ENCODE measurements around the gene PDCL2. TPM values are rescaled to one million over a fixed set of nuclear protein-coding genes. Genes with fewer than 3 reads are reported as not detected.

The PDCL2 gene
- total and polyA plus RNA-seq, 2 of the 8 experiments (the other 6 are each of a cell fraction or from before 2014, with no cell fraction given) = not detected

DNA sequence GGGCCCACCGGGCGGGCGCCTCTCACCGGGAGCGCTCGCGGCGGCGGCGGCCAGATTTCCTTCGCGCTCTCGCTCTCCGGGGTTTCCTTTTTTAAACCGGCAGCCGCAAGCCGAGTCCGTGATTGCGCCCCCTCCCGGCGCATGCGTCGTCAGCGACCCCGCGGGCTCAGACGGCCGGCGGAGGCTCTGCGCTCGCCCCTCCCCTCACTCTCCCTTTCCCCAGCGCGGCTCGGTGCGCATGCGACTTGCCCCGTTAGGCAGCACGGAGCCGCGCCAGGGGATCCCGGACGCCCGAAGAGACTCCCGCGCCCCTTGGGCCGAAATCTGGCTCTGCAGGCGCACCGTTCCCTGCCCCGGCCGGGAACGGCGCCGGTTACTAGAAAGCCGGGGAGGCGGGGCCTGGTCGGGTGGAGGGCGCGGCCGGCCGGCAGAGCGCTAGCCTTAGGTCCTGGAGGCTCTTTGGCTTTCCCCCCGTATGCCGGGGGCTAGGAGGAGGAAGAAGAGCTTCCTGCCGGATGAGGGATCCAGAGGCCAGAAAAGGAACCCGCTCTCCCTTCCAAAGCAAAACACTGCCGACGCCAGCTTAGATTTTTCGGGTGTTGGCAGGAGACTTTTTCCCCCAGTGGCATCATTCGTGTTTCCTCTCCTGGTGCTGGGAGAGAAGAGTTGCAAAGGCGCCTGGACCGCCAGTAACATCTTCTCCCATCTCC lies 45.1 kb downstream of the PDCL2 start, which contains the start of gene CLOCK:
TSS of gene CLOCK (minus strand) at position 154 of the 710 bp plus-strand sequence. CDS start 64,124 bp downstream, outside the sequence.
- no peak within 1 kb of the TSS for H2BK120ac ChIP-seq (replicated peaks; ENCODE audit: low read depth, low read length)
- peaks cover 6 to 10% (median 8%) of the 10 kb centered on the region in 4 experiments; a peak in 5 of 7 replicates for H3K4me1 ChIP-seq (replicated peaks in 1 of 4; ENCODE audit: control insufficient read depth in 3 of 4, insufficient read depth in 4 of 4, low read length in 3 of 4)
- H3K36me3 ChIP-seq (ENCODE audit: control insufficient read depth in 2 of 4, insufficient read depth in 4 of 4, low read length in 3 of 4) = no peaks in the 10 kb centered on the region
- no peak within 1 kb of the TSS for H2AK5ac ChIP-seq (ENCODE audit: low read depth, low read length)
- peak in 1 of 2 experiments; percentile 92 for DNase-seq (ENCODE audit: low read depth in 1 of 2, low spot score in 2 of 2)
- ChIA-PET CTCF (ENCODE audit: partially characterized antibody) (interaction anchor here (0.9 kb wide), 1 partner anchor 138 kb away, joined by 3 read pairs; no protein-coding TSS in a partner anchor), POLR2A (ENCODE audit: partially characterized antibody) (interaction anchor here (1.0 to 1.5 kb wide), 4 partner anchors 22 to 137 kb away, joined by 3 read pairs; no protein-coding TSS in a partner anchor)
- H4K5ac ChIP-seq (ENCODE audit: insufficient read length, low read depth, low read length) = peak within 1 kb of the TSS; percentile 92
- peaks cover 0 to 2% of the 10 kb centered on the region in 2 experiments for H4K20me1 ChIP-seq (replicated peaks in 1 of 2; ENCODE audit: control insufficient read depth in 1 of 2, insufficient read depth in 2 of 2, low read length in 2 of 2)
- WGBS, 2 experiments (ENCODE audit: extremely low coverage in 1 of 2, insufficient coverage in 1 of 2, insufficient read length in 1 of 2, insufficient replicate concordance in 2 of 2, low coverage in 1 of 2, low lambda C conversion rate in 2 of 2, missing lambda C conversion rate in 1 of 2) = 1% methylated on average over 48 of the region's 71 CpGs; no CpG with 5 or more reads in 1 of the 2 experiments
- H3K79me1 ChIP-seq (ENCODE audit: low read depth, low read length) = no peaks in the 10 kb centered on the region
- peak within 1 kb of the TSS; percentile 43 for H2AFZ ChIP-seq (ENCODE audit: low read length)
- 0 out of 2 replicates have a peak within 1 kb of the TSS, but pooled peaks have one; percentile 46 for H2BK12ac ChIP-seq (ENCODE audit: low read depth, low read length)
- H4K8ac ChIP-seq (ENCODE audit: extremely low read depth, insufficient read depth, low read length) = peak within 1 kb of the TSS; percentile 93
- no peak within 1 kb of the TSS for H2BK20ac ChIP-seq (ENCODE audit: low read length)
- H2BK15ac ChIP-seq (ENCODE audit: low read length) = no peak within 1 kb of the TSS
- peak within 1 kb of the TSS; percentile 64 to 83 for H3K4me2 ChIP-seq (ENCODE audit: insufficient read depth in 1 of 2, low read depth in 2 of 2, low read length in 2 of 2)
- H3K9ac ChIP-seq (replicated peaks in 1 of 4; ENCODE audit: extremely low read depth in 1 of 4, low read depth in 3 of 4, low read length in 3 of 4) = peak within 1 kb of the TSS; percentile 51 to 84 (median 64)
- H3K9me3 ChIP-seq (ENCODE audit: insufficient read depth in 2 of 2, low read depth in 1 of 2, low read length in 1 of 2) = no peaks in the 10 kb centered on the region
- H3K18ac ChIP-seq (ENCODE audit: extremely low read depth, low read length) = peak within 1 kb of the TSS; percentile 96
- H3K56ac ChIP-seq (replicated peaks; ENCODE audit: insufficient read length, low read depth, low read length) = peak within 1 kb of the TSS; percentile 56
- H4K91ac ChIP-seq (replicated peaks; ENCODE audit: insufficient read length, low read length) = peak within 1 kb of the TSS; percentile 51
- peaks cover 0 to 35% of the 10 kb centered on the region in 2 experiments; a peak in 3 of 4 replicates for H3K79me2 ChIP-seq (ENCODE audit: control insufficient read depth in 1 of 2, insufficient read depth in 2 of 2, low read length in 2 of 2)
- no peak for FAIRE-seq
- H3K14ac ChIP-seq (ENCODE audit: insufficient read length) = no peak within 1 kb of the TSS
- no peak within 1 kb of the TSS for H3K23ac ChIP-seq (ENCODE audit: insufficient read length)
- H3K23me2 ChIP-seq (ENCODE audit: low read depth, low read length) = peaks cover 5% of the 10 kb centered on the region; the same call in 1 of the 2 replicates
- H3K4me3 ChIP-seq (ENCODE audit: extremely low read depth in 1 of 4, insufficient read depth in 2 of 4, low read depth in 3 of 4, low read length in 4 of 4) = peak within 1 kb of the TSS; percentile 66 to 92 (median 78)
- H3K4ac ChIP-seq (replicated peaks; ENCODE audit: insufficient read length, low read depth, low read length) = no peak within 1 kb of the TSS
- H2BK5ac ChIP-seq (ENCODE audit: low read depth, low read length) = peak within 1 kb of the TSS; percentile 66
- peak within 1 kb of the TSS; percentile 57 for H3K27ac ChIP-seq (ENCODE audit: low read depth, low read length)
- H3K27me3 ChIP-seq (replicated peaks in 1 of 4; ENCODE audit: control insufficient read depth in 3 of 4, extremely low read depth in 1 of 4, insufficient read depth in 3 of 4, low read length in 3 of 4) = no peaks in the 10 kb centered on the region
- TF ChIP-seq NANOG (IDR thresholded peaks at IDR 0.05; ENCODE audit: insufficient read depth, low read depth, low read length, poor library complexity, severe bottlenecking) (no peak), CHD2 (IDR thresholded peaks at IDR 0.05; ENCODE audit: low read length) (no peak), PHF8 (conservative IDR thresholded peaks at IDR 0.05; ENCODE audit: low read depth, low read length) (peak; percentile 65), CEBPB (IDR thresholded peaks at IDR 0.05; ENCODE audit: low read depth, low read length) (no peak), SIX5 (IDR thresholded peaks at IDR 0.05; ENCODE audit: low read depth, low read length) (no peak), CBX5 (IDR thresholded peaks at IDR 0.05; ENCODE audit: low read depth, low read length) (no peak), RAD21 (IDR thresholded peaks at IDR 0.05 in 1 of 2, conservative IDR thresholded peaks at IDR 0.05 in 1 of 2; ENCODE audit: low read depth in 2 of 2, low read length in 2 of 2) (peak in 1 of 2 experiments; percentile 28; a peak in 2 of 4 replicates), RBBP5 (IDR thresholded peaks at IDR 0.05; ENCODE audit: borderline replicate concordance, low read depth, low read length) (peak; percentile 26; the same call in 1 of the 2 replicates), CREB1 (IDR thresholded peaks at IDR 0.05) (peak; percentile 77), TBP (IDR thresholded peaks at IDR 0.05; ENCODE audit: low read depth, low read length) (peak; percentile 29; the same call in 1 of the 2 replicates), NRF1 (IDR thresholded peaks at IDR 0.05; ENCODE audit: low read depth, low read length) (peak; percentile 53)
- TF ChIP-seq, protein P1, sequence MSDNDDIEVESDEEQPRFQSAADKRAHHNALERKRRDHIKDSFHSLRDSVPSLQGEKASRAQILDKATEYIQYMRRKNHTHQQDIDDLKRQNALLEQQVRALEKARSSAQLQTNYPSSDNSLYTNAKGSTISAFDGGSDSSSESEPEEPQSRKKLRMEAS (IDR thresholded peaks at IDR 0.05) = peak; percentile 33; the same call in 1 of the 2 replicates

Data from H1 (cell line).